Pancreas (tissue), 10 donors: Measurements from ENCODE around the gene METRN. TPM values are rescaled to one million over a fixed set of nuclear protein-coding genes. Genes with fewer than 3 reads are reported as not detected.

Source experiments
- ATAC-seq, 4 donors: fragments of 200-7000 bp; cut with Tn5 transposase; one replicate each; pipeline versions ENCODE4 v1.8.0 to v1.9.1; 2020; ENCODE audit warnings: mild to moderate bottlenecking in 4 of 4, moderate library complexity in 4 of 4
- DNase-seq, 6 donors: peaks; one replicate each; pipeline ENCODE4 v3.0.0-alpha.2; 2020
- FAIRE-seq: peaks from 2 replicates; lab custom pipeline; 2012; peaks lifted over from hg19 to GRCh38; lab: Jason Lieb, UNC
- H3K27ac ChIP-seq, 4 donors: fragments of 200-600 bp; sonication (generic); 1 replicate in 3 of 4; 2 replicates in 1 of 4; pipeline versions ENCODE4 v1.5.0 to v1.8.0; 2020
- H3K27me3 ChIP-seq, 4 donors: fragments of 200-600 bp; one replicate each; pipeline ENCODE4 v1.8.0; 2021
- H3K36me3 ChIP-seq, 3 donors: fragments of 200-600 bp; sonication (generic) in 1 of 3; one replicate each; pipeline versions ENCODE4 v1.5.0 to v1.8.0; 2020 to 2021
- H3K4me1 ChIP-seq, 3 donors: fragments of 200-600 bp; one replicate each; pipeline ENCODE4 v1.8.0; 2021
- H3K4me3 ChIP-seq, 4 donors: fragments of 200-600 bp; sonication (generic) in 2 of 4; one replicate each; pipeline versions ENCODE4 v1.5.0 to v1.8.0; 2020 to 2021
- H3K9me3 ChIP-seq, 4 donors: fragments of 200-600 bp; one replicate each; pipeline ENCODE4 v1.8.0; 2021
- CTCF ChIP-seq, 4 donors: fragments of 200-600 bp; sonication (generic) in 3 of 4; IDR thresholded peaks; one replicate each; pipeline versions ENCODE4 v1.5.0 to v1.8.0; 2021; ENCODE audit warnings: antibody characterized with exemption in 4 of 4
- WGBS, 2 donors: extraction: QIAGEN DNeasy Blood & Tissue Kit; methylation state at CpG; one replicate each; pipeline ENCODE4 v1.1.7; 2013; 5-methylcytosine and 5-hydroxymethylcytosine counted together
- intact Hi-C, 3 donors: fragments of 100-400 bp; cut with DNase I; formaldehyde crosslinking; loops; one replicate each; pipeline versions ENCODE4 v1.11.1 to v1.14.2; 2022
- polyA plus RNA-seq, 2 donors: library from polyadenylated mRNA; stranded (reverse); fragments of 200-250 nt; gene quantifications; one replicate each; pipeline ENCODE4 v1.2.3, GENCODE V29; 2013
- total RNA-seq, 6 donors: library from RNA; stranded (reverse); fragmentation: NEBNext Ultra II Directional in 4 of 6; extraction: Animal tissue kit (Norgen Biotek cat#: 25700) in 4 of 6; gene quantifications; one replicate each; pipeline versions ENCODE4 v1.2.1 to v1.2.4, GENCODE V29; 2021 to 2023
- donor health status: healthy with polysubstance abuse.
- donor health status: DM: no; HTN: no; CAD: no; lungs with moderate emphysema.
- donor health status: DM: no; HTN: no; CAD: no.
- donor health status: control.
- donor health status: control.
- donor health status: Bipolar disorder and iron deficiency.
- donor health status: DM: yes; HTN: yes; CAD: no.
- donor health status: DM: no; HTN: no; CAD: no.
- donor health status: DM: no; HTN: no; CAD: no.
- donor health status: DM: yes; HTN: yes; CAD: no.

The METRN gene
- total and polyA plus RNA-seq, 8 donors = 27.6 to 82.0 (median 42.2) TPM

- DNase-seq = peak in 3 of 6 donors; percentile 18 to 74 (median 50)
- no peak for FAIRE-seq
- no peaks in the 10 kb centered on the region for H3K9me3 ChIP-seq
- H3K4me1 ChIP-seq = peaks cover 9 to 16% (median 14%) of the 10 kb centered on the region in 3 donors
- 88 to 92% methylated on average over 21 to 22 of the region's 22 CpGs for WGBS, 2 donors
- no peak for TF ChIP-seq CTCF (IDR thresholded peaks at IDR 0.05)
- intact Hi-C loops = no loop called here
- no peak overlapping the region for H3K4me3 ChIP-seq
- peaks cover 0 to 24% (median 0%) of the 10 kb centered on the region in 3 donors for H3K36me3 ChIP-seq
- ATAC-seq = no peak
- no peak overlapping the region for H3K27ac ChIP-seq
- H3K27me3 ChIP-seq = no peaks in the 10 kb centered on the region
Measured at GRCh38 chr16:730666-731509, 16.0 kb downstream of the METRN start.

GRCh38 chr16:732332-732731, 17.4 kb downstream of the METRN start:
- TF ChIP-seq CTCF (IDR thresholded peaks at IDR 0.05) = no peak
- ATAC-seq (no peak), DNase-seq (no peak), FAIRE-seq (no peak)
- H3K27ac ChIP-seq = no peak overlapping the region
- H3K4me3 ChIP-seq = no peak overlapping the region
- H3K36me3 ChIP-seq = peaks cover 0 to 32% (median 0%) of the 10 kb centered on the region in 3 donors
- intact Hi-C loops = no loop called here
- 95% methylated on average over 12 of the region's 12 CpGs for WGBS, 2 donors
- no peaks in the 10 kb centered on the region for H3K9me3 ChIP-seq
- peaks cover 6 to 13% (median 11%) of the 10 kb centered on the region in 3 donors for H3K4me1 ChIP-seq
- H3K27me3 ChIP-seq = no peaks in the 10 kb centered on the region

- intact Hi-C loops = no loop called here
- DNase-seq (peak in 3 of 6 donors; percentile 7 to 69 (median 13)), ATAC-seq (no peak), FAIRE-seq (no peak)
- H3K9me3 ChIP-seq = no peaks in the 10 kb centered on the region
- H3K27me3 ChIP-seq = no peaks in the 10 kb centered on the region
- no peak overlapping the region for H3K27ac ChIP-seq
- WGBS, 2 donors = 88 to 94% methylated on average over 13 of the region's 13 CpGs
- H3K36me3 ChIP-seq = peaks cover 0 to 38% (median 0%) of the 10 kb centered on the region in 3 donors
- no peak for TF ChIP-seq CTCF (IDR thresholded peaks at IDR 0.05)
- no peak overlapping the region for H3K4me3 ChIP-seq
- H3K4me1 ChIP-seq = peaks cover under 1 to 7% (median 5%) of the 10 kb centered on the region in 3 donors
Measured at GRCh38 chr16:732936-733335, 18.0 kb downstream of the METRN start.

- peaks cover 0 to 40% (median 0%) of the 10 kb centered on the region in 3 donors for H3K36me3 ChIP-seq
- 88 to 90% methylated on average over 33 to 34 of the region's 34 CpGs for WGBS, 2 donors
- peaks cover 0 to under 1% (median under 1%) of the 10 kb centered on the region in 3 donors for H3K4me1 ChIP-seq
- ATAC-seq = no peak
- intact Hi-C loops = no loop called here
- no peak overlapping the region for H3K27ac ChIP-seq
- H3K9me3 ChIP-seq = no peaks in the 10 kb centered on the region
- no peak for TF ChIP-seq CTCF (IDR thresholded peaks at IDR 0.05)
- FAIRE-seq = no peak
- DNase-seq = peak in 5 of 6 donors; percentile 12 to 71 (median 40)
- no peak overlapping the region for H3K4me3 ChIP-seq
- H3K27me3 ChIP-seq = no peaks in the 10 kb centered on the region
Measured at GRCh38 chr16:733382-734207, 18.7 kb downstream of the METRN start.
